Heart left ventricle (tissue), 13 donors: ENCODE results near the gene ITPK1.

Source experiments
- POLR2A ChIP-seq, 2 donors: fragments of 450-650 bp; IDR thresholded peaks; one replicate each; pipeline ENCODE4 v1.6.1; 2017; ENCODE audit warnings: antibody characterized with exemption in 2 of 2, mild to moderate bottlenecking in 2 of 2, moderate library complexity in 2 of 2
- TF ChIP-seq, protein P1 (sequence below), 12 donors: fragments of 200-600 bp; sonication (generic) in 4 of 12; IDR thresholded peaks; one replicate each; pipeline versions ENCODE4 v1.5.0 to v1.8.0; 2018 to 2022; ENCODE audit warnings: antibody characterized with exemption in 12 of 12, mild to moderate bottlenecking in 5 of 12
- donor health status: ischemic (EF 13 %, LVEDD 7.1; RV severe dilation, severe dysfunction).
- donor health status: DM: no; HTN: yes; CAD: no.
- donor health status: DM: no; HTN: no; CAD: no.
- donor health status: ischemic (EF 25% LVEDD 6.9; RV normal size, moderate dysfunction).
- donor health status: ischemic (EF 25% LVEDD 5.7; RV mildly dilated, moderate dysfunction).
- donor health status: ischemic (EF 35%, LVEDD 5.7; RV mildly dilated, moderate dysfunction).
- donor health status: nonischemic (EF 11% LVEDD 7.7; RV severe dilation, severe dysfunction).
- donor health status: DM: yes; HTN: yes; CAD: no.
- donor health status: PGD.
- donor health status: ischemic (EF 29% LVEDD 5.4; RV normal size, mild dysfunction).
- donor health status: nonischemic (EF 23%, LVEDD 6.1; RV moderate dilation, normal function).

GRCh38 chr14:93121030-93121834, 5.5 kb upstream of the ITPK1 start:
- TF ChIP-seq, protein P1, sequence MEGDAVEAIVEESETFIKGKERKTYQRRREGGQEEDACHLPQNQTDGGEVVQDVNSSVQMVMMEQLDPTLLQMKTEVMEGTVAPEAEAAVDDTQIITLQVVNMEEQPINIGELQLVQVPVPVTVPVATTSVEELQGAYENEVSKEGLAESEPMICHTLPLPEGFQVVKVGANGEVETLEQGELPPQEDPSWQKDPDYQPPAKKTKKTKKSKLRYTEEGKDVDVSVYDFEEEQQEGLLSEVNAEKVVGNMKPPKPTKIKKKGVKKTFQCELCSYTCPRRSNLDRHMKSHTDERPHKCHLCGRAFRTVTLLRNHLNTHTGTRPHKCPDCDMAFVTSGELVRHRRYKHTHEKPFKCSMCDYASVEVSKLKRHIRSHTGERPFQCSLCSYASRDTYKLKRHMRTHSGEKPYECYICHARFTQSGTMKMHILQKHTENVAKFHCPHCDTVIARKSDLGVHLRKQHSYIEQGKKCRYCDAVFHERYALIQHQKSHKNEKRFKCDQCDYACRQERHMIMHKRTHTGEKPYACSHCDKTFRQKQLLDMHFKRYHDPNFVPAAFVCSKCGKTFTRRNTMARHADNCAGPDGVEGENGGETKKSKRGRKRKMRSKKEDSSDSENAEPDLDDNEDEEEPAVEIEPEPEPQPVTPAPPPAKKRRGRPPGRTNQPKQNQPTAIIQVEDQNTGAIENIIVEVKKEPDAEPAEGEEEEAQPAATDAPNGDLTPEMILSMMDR (IDR thresholded peaks at IDR 0.05) = no peak
- no peak for TF ChIP-seq POLR2A (IDR thresholded peaks at IDR 0.05)
